Right lobe of liver (tissue), 6 donors: ENCODE data around the gene CDKL5. TPM values are rescaled to one million over a fixed set of nuclear protein-coding genes. Genes with fewer than 3 reads are reported as not detected.

Source experiments
- ATAC-seq, 4 donors: fragments of 200-7000 bp; cut with Tn5 transposase; one replicate each; pipeline ENCODE4 v1.9.1; 2020; ENCODE audit warnings: mild to moderate bottlenecking in 4 of 4, moderate library complexity in 4 of 4
- DNase-seq, 3 donors: peaks; one replicate each; pipeline ENCODE4 v3.0.0-alpha.2; 2020
- H3K27ac ChIP-seq, 3 donors: fragments of 200-600 bp; one replicate each; pipeline ENCODE4 v1.8.0; 2022
- H3K27me3 ChIP-seq, 2 donors: fragments of 200-600 bp; one replicate each; pipeline ENCODE4 v1.8.0; 2022
- H3K36me3 ChIP-seq, 4 donors: fragments of 200-600 bp; sonication (generic) in 1 of 4; one replicate each; pipeline versions ENCODE4 v1.5.1 to v1.8.0; 2017 to 2022; ENCODE audit warnings: control low read depth in 1 of 4
- H3K4me1 ChIP-seq, 4 donors: fragments of 200-600 bp; sonication (generic) in 1 of 4; one replicate each; pipeline versions ENCODE4 v1.5.1 to v1.8.0; 2017 to 2022; ENCODE audit warnings: control low read depth in 1 of 4
- H3K4me3 ChIP-seq, 3 donors: fragments of 200-600 bp; one replicate each; pipeline ENCODE4 v1.8.0; 2022
- H3K9me3 ChIP-seq, 4 donors: fragments of 200-600 bp; sonication (generic) in 1 of 4; one replicate each; pipeline versions ENCODE4 v1.5.1 to v1.8.0; 2017 to 2022; ENCODE audit warnings: control low read depth in 1 of 4
- CTCF ChIP-seq, 4 donors: fragments of 200-600 bp in 3 of 4; fragments of 450-650 bp in 1 of 4; IDR thresholded peaks; one replicate each; pipeline versions ENCODE4 v1.5.1 to v1.8.0; 2016 to 2022; ENCODE audit warnings: antibody characterized with exemption in 4 of 4, mild to moderate bottlenecking in 2 of 4
- POLR2A ChIP-seq: fragments of 450-650 bp; IDR thresholded peaks from one replicate; pipeline ENCODE4 v1.6.1; 2017; ENCODE audit warnings: antibody characterized with exemption, mild to moderate bottlenecking
- WGBS: methylation state at CpG from one replicate; pipeline ENCODE4 v1.1.6; 2018; ENCODE audit warnings: low coverage, low lambda C conversion rate; ENCODE audit not compliant: insufficient coverage; ENCODE audit errors: missing lambda C conversion rate; 5-methylcytosine and 5-hydroxymethylcytosine counted together
- intact Hi-C, 2 donors: fragments of 100-400 bp; cut with DNase I; formaldehyde crosslinking; loops; one replicate each; pipeline versions ENCODE4 v1.11.2 to v1.14.1; 2022
- total RNA-seq, 6 experiments: library from RNA; depleted of rRNA in 2 of 6; stranded (reverse); fragments of >200 nt in 2 of 6; fragmentation: NEBNext Ultra II Directional in 3 of 6; extraction: Animal tissue kit (Norgen Biotek cat#: 25700) in 3 of 6; gene quantifications; one replicate each; pipeline versions ENCODE4 v1.1.0 to v1.2.4, GENCODE V29; 2016 to 2023
- donor health status: DM: no; HTN: yes; CAD: no.
- donor health status: DM: no; HTN: no; CAD: no.
- donor health status: DM: no; HTN: no; CAD: no.
- donor health status: DM: no; HTN: yes; CAD: no.
- donor health status: DM: no; HTN: yes; CAD: no.

CDKL5 gene
- total RNA-seq, 6 experiments from 2014 or later: 1.7 to 3.1 (median 2.4) TPM

- H3K27ac ChIP-seq: no peak within 1 kb of the TSS
- intact Hi-C loops: no loop called here
Observed at GRCh38 chrX:18672008-18672407, 246.6 kb downstream of the CDKL5 start, which contains the start of gene RS1. TSS of gene RS1 (minus strand) at chrX:18672108. CDS start at chrX:18672068, 40 bp downstream.

GRCh38 chrX:18674417-18674787, 249.0 kb downstream of the CDKL5 start:
- WGBS: 20% methylated on average over 19 of the region's 19 CpGs
- ATAC-seq (peak; percentile 61 to 74 (median 66)), DNase-seq (peak; percentile 52 to 69 (median 57))
- no peaks in the 10 kb centered on the region for H3K36me3 ChIP-seq
- peak overlapping the region in 2 of 3 donors; percentile 32 to 72 for H3K27ac ChIP-seq
- H3K4me1 ChIP-seq: no peaks in the 10 kb centered on the region
- TF ChIP-seq CTCF (IDR thresholded peaks at IDR 0.05) (no peak), POLR2A (no peak)
- intact Hi-C loops: no loop called here
- H3K4me3 ChIP-seq: peak overlapping the region; percentile 45 to 70 (median 69)
- no peaks in the 10 kb centered on the region for H3K27me3 ChIP-seq
- H3K9me3 ChIP-seq: no peaks in the 10 kb centered on the region

More at GRCh38 chrX:18672008-18672407, 246.6 kb downstream of the CDKL5 start, which contains the start of gene RS1:
- TF ChIP-seq CTCF (IDR thresholded peaks at IDR 0.05): no peak
- no peak for TF ChIP-seq POLR2A
- Histone ChIP-seq H3K4me1 (no peaks in the 10 kb centered on the region), H3K9me3 (no peaks in the 10 kb centered on the region), H3K27me3 (no peaks in the 10 kb centered on the region), H3K36me3 (no peaks in the 10 kb centered on the region), H3K4me3 (no peak within 1 kb of the TSS)
- ATAC-seq (no peak), DNase-seq (no peak)
- WGBS: 83% methylated on average over 10 of the region's 10 CpGs

- 25% methylated on average over 32 of the region's 74 CpGs for WGBS
Observed at GRCh38 chrX:18674788-18675735, 249.7 kb downstream of the CDKL5 start.

GRCh38 chrX:18676050-18676449, 250.6 kb downstream of the CDKL5 start:
- Histone ChIP-seq H3K27ac (no peak overlapping the region), H3K4me3 (no peak overlapping the region), H3K9me3 (no peaks in the 10 kb centered on the region), H3K27me3 (no peaks in the 10 kb centered on the region), H3K36me3 (no peaks in the 10 kb centered on the region), H3K4me1 (no peaks in the 10 kb centered on the region)
- intact Hi-C loops: no loop called here
- ATAC-seq (no peak), DNase-seq (no peak)
- 69% methylated on average over 5 of the region's 10 CpGs for WGBS
- TF ChIP-seq CTCF (IDR thresholded peaks at IDR 0.05): no peak
- TF ChIP-seq POLR2A: no peak

More at GRCh38 chrX:18674788-18675735, 249.7 kb downstream of the CDKL5 start:
- Histone ChIP-seq H3K27me3 (no peaks in the 10 kb centered on the region), H3K36me3 (no peaks in the 10 kb centered on the region), H3K4me1 (no peaks in the 10 kb centered on the region), H3K27ac (peak overlapping the region; percentile 58 to 72 (median 59)), H3K4me3 (peak overlapping the region; percentile 45 to 70 (median 69)), H3K9me3 (no peaks in the 10 kb centered on the region)
- ATAC-seq (peak; percentile 91 to 96 (median 93)), DNase-seq (peak; percentile 73 to 81 (median 76))
- TF ChIP-seq CTCF (IDR thresholded peaks at IDR 0.05) (no peak), POLR2A (peak; percentile 25)
- intact Hi-C loops: no loop called here
